ENCODE measurements around the gene COG7. TPM values are rescaled to one million over a fixed set of nuclear protein-coding genes. Genes with fewer than 3 reads are reported as not detected.
"Not testable (repeated sequence)": the region's sequence is repeated elsewhere in the genome, so short reads cannot be mapped to it uniquely, and the experiment has no call there.

COG7 gene
- polyA plus RNA-seq, 1 donor (not counting 4 experiments of a cell fraction or from before 2014, with no cell fraction given), result 14.7 TPM

DNA sequence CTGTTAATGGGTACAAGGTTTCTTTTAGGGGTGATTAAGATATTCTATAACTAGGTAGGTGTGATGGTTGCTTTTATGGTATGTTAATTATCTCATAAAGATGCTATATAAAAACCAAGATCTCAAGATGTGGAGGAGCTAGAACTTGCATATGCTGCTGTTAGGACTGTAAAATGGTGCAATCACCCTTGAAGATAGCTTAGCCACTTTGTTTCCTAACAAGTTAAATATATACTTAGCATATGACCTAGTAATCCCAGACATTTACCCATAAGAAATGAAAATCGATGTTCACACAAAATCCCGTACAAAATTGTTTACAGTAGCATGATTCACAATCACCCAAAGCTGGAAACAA lies 32.2 kb upstream of the COG7 start:
- Histone ChIP-seq H4K20me1 (ENCODE audit: control insufficient read depth, extremely low read depth, insufficient read depth, low read length) (no peaks in the 10 kb centered on the region), H3K4me1 (ENCODE audit: control insufficient read depth, extremely low read depth, insufficient read depth, low read length) (no peaks in the 10 kb centered on the region), H3K9ac (ENCODE audit: control insufficient read depth, extremely low read depth, insufficient read depth, low read length) (no peak overlapping the region), H3K4me2 (ENCODE audit: control insufficient read depth, extremely low read depth, insufficient read depth, low read depth, low read length) (no peak overlapping the region), H3K9me1 (ENCODE audit: control insufficient read depth, extremely low read depth, insufficient read depth, low read length) (peaks cover 7% of the 10 kb centered on the region), H3K36me3 (ENCODE audit: control insufficient read depth in 2 of 2, extremely low read depth in 1 of 2, insufficient read depth in 2 of 2, low read length in 2 of 2) (peaks cover 36 to 67% of the 10 kb centered on the region in 2 experiments), H3K4me3 (ENCODE audit: control insufficient read depth in 2 of 3, extremely low read depth in 1 of 3, insufficient read depth in 2 of 3, low read depth in 1 of 3, low read length in 3 of 3) (no peak overlapping the region), H2AFZ (ENCODE audit: control insufficient read depth, low read length) (no peak overlapping the region), H3K27ac (ENCODE audit: control insufficient read depth, insufficient read depth, low read length) (no peak overlapping the region), H3K9me3 (ENCODE audit: control insufficient read depth, low read depth, low read length) (no peaks in the 10 kb centered on the region), H3K79me2 (ENCODE audit: control insufficient read depth, insufficient read depth, low read length) (peaks cover 4% of the 10 kb centered on the region), H3K27me3 (ENCODE audit: control insufficient read depth, extremely low read depth, insufficient read depth, low read length) (no peaks in the 10 kb centered on the region)
- DNase-seq (ENCODE audit: low read depth, low spot score), result no peak
- FAIRE-seq, result no peak
- no peak for TF ChIP-seq EZH2 (IDR thresholded peaks at IDR 0.05; ENCODE audit: low read length)
- TF ChIP-seq, protein P1, sequence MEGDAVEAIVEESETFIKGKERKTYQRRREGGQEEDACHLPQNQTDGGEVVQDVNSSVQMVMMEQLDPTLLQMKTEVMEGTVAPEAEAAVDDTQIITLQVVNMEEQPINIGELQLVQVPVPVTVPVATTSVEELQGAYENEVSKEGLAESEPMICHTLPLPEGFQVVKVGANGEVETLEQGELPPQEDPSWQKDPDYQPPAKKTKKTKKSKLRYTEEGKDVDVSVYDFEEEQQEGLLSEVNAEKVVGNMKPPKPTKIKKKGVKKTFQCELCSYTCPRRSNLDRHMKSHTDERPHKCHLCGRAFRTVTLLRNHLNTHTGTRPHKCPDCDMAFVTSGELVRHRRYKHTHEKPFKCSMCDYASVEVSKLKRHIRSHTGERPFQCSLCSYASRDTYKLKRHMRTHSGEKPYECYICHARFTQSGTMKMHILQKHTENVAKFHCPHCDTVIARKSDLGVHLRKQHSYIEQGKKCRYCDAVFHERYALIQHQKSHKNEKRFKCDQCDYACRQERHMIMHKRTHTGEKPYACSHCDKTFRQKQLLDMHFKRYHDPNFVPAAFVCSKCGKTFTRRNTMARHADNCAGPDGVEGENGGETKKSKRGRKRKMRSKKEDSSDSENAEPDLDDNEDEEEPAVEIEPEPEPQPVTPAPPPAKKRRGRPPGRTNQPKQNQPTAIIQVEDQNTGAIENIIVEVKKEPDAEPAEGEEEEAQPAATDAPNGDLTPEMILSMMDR (optimal IDR thresholded peaks at IDR 0.05 in 1 of 3, IDR thresholded peaks at IDR 0.05 in 1 of 3, conservative IDR thresholded peaks at IDR 0.05 in 1 of 3; ENCODE audit: extremely low read depth in 1 of 3, insufficient read depth in 2 of 3, low read length in 3 of 3), result no peak
- dilution Hi-C loops (cut with MboI; ENCODE audit: extremely low pct_ligation_motif_present, low sequenced_read_pairs), result no loop called here

DNA sequence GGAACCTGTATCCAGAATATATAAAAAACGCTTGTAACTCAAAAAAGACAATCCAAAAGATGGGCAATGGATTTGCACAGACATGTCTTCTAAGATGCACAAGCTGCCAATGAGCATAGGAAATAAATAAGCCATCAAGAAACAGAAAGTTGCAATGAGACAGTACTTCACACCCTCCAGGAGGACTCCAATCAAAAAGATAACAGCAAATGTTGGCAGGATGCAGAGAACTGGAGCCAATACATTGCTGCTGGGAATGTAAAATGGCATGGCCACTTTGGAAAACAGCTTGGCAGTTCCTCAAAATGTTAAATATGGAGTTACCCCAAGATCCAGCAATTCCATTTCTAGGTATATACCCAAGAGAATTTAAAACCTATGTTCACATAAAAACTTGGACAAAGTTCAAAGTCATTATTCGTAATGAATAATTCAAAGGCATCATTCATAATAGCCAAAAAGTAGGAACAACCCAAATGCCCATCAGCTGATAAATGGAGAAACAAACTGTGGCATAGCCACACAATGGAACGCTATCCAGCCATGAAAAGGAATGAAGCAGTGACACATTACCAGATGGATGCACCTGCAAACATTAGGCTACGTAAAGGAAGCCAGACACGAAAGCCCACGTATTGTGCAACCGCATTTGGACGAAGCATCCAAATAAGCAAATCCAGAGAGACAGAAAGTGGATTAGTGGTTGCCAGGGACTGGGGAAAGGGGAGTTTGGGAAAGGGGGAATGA lies 31.7 kb upstream of the COG7 start:
- Histone ChIP-seq H3K4me3 (ENCODE audit: control insufficient read depth in 2 of 3, extremely low read depth in 1 of 3, insufficient read depth in 2 of 3, low read depth in 1 of 3, low read length in 3 of 3) (no peak overlapping the region), H3K27me3 (ENCODE audit: control insufficient read depth, extremely low read depth, insufficient read depth, low read length) (no peaks in the 10 kb centered on the region), H3K36me3 (ENCODE audit: control insufficient read depth in 2 of 2, extremely low read depth in 1 of 2, insufficient read depth in 2 of 2, low read length in 2 of 2) (peaks cover 38 to 69% of the 10 kb centered on the region in 2 experiments), H3K9ac (ENCODE audit: control insufficient read depth, extremely low read depth, insufficient read depth, low read length) (no peak overlapping the region), H3K4me2 (ENCODE audit: control insufficient read depth, extremely low read depth, insufficient read depth, low read depth, low read length) (no peak overlapping the region), H4K20me1 (ENCODE audit: control insufficient read depth, extremely low read depth, insufficient read depth, low read length) (no peaks in the 10 kb centered on the region), H3K27ac (ENCODE audit: control insufficient read depth, insufficient read depth, low read length) (no peak overlapping the region), H2AFZ (ENCODE audit: control insufficient read depth, low read length) (no peak overlapping the region), H3K9me3 (ENCODE audit: control insufficient read depth, low read depth, low read length) (no peaks in the 10 kb centered on the region), H3K79me2 (ENCODE audit: control insufficient read depth, insufficient read depth, low read length) (no peaks in the 10 kb centered on the region), H3K4me1 (ENCODE audit: control insufficient read depth, extremely low read depth, insufficient read depth, low read length) (no peaks in the 10 kb centered on the region), H3K9me1 (ENCODE audit: control insufficient read depth, extremely low read depth, insufficient read depth, low read length) (peaks cover 7% of the 10 kb centered on the region)
- dilution Hi-C loops (cut with MboI; ENCODE audit: extremely low pct_ligation_motif_present, low sequenced_read_pairs), result no loop called here
- DNase-seq (ENCODE audit: low read depth, low spot score), result no peak
- FAIRE-seq, result no peak
- TF ChIP-seq EZH2 (IDR thresholded peaks at IDR 0.05; ENCODE audit: low read length), result no peak
- TF ChIP-seq, protein P1 (optimal IDR thresholded peaks at IDR 0.05 in 1 of 3, IDR thresholded peaks at IDR 0.05 in 1 of 3, conservative IDR thresholded peaks at IDR 0.05 in 1 of 3; ENCODE audit: extremely low read depth in 1 of 3, insufficient read depth in 2 of 3, low read length in 3 of 3), result no peak

DNA sequence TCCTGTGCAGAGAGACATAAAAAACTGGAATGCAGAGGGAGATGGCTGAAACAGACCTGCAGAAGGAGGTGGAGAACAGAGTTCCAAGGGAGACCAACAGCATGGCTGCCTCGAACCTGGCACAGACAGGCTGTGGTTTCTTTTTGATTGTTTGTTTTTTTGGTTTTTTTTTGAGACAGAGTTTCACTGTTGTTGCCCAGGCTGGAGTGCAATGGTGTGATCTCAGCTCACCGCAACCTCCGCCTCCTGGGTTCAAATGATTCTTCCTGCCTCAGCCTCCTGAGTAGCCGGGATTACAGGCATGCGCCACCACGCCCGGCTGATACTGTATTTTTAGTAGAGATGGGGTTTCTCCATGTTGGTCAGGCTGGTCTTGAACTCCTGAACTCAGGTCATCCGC lies 30.5 kb upstream of the COG7 start:
- H3K4me1 ChIP-seq (ENCODE audit: control insufficient read depth, extremely low read depth, insufficient read depth, low read length); dilution Hi-C loops (cut with MboI; ENCODE audit: extremely low pct_ligation_motif_present, low sequenced_read_pairs); H3K79me2 ChIP-seq (ENCODE audit: control insufficient read depth, insufficient read depth, low read length); H3K27me3 ChIP-seq (ENCODE audit: control insufficient read depth, extremely low read depth, insufficient read depth, low read length); FAIRE-seq; H3K27ac ChIP-seq (ENCODE audit: control insufficient read depth, insufficient read depth, low read length); DNase-seq (ENCODE audit: low read depth, low spot score); H3K9me3 ChIP-seq (ENCODE audit: control insufficient read depth, low read depth, low read length); H3K4me3 ChIP-seq (ENCODE audit: control insufficient read depth in 2 of 3, extremely low read depth in 1 of 3, insufficient read depth in 2 of 3, low read depth in 1 of 3, low read length in 3 of 3); H3K9me1 ChIP-seq (ENCODE audit: control insufficient read depth, extremely low read depth, insufficient read depth, low read length); H3K9ac ChIP-seq (ENCODE audit: control insufficient read depth, extremely low read depth, insufficient read depth, low read length); H4K20me1 ChIP-seq (ENCODE audit: control insufficient read depth, extremely low read depth, insufficient read depth, low read length); H3K4me2 ChIP-seq (ENCODE audit: control insufficient read depth, extremely low read depth, insufficient read depth, low read depth, low read length); H2AFZ ChIP-seq (ENCODE audit: control insufficient read depth, low read length): not testable (repeated sequence)
- H3K36me3 ChIP-seq (ENCODE audit: control insufficient read depth in 2 of 2, extremely low read depth in 1 of 2, insufficient read depth in 2 of 2, low read length in 2 of 2), result peaks cover 48 to 69% of the 10 kb centered on the region in 2 experiments

All from keratinocyte (primary cell).